CD4-positive, alpha-beta T cell treated with Interleukin-1 beta for 1 hour (primary cell): ENCODE data around the gene SDF2L1.

Experiments
- DNase-seq, 2 donors: peaks; one replicate each; pipeline ENCODE4 v3.0.0-alpha.2; 2020 to 2022

The SDF2L1 gene

DNA sequence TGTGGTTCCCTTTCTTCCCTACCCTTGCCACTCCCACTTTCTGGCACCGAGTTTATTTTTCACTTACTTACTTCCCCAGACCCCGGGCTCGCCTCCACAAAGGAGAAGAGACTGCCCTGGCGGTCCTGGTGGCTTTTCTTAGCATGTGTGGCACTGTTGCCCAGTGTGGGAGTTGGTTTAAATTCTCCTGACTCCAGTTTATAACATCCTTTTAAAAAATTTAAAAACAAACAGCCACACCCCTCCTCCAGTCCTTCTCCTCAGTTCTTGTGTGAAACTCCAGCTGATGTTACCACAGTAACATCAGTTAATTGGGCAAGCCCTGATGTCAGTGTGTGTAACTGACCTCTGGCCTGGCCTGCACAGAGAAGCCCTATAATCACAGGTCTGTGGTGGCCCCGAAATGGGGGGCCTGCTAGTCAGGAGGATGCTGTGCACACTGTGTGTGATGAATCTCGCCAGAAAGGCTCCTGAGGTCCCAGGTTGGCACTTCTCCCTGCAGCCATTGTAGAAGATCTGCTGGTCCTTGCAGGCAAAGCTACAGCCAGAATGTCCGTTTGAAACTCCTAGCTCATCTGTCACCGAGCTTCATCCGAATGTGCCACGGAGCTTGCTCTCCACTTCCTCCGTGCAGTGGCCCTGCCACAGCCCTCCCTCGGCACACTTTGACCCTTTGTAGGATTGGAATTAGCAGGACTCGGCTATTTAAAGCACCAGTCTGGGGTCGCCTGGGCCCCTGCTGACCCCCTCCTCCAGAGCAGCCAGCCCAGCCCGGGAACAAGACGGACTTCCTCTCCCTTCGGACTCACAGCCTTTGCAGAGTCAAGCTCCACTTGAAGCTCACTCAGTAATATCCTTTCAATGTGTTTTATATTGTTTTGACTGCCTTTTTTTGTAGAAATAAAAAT lies 19.8 kb upstream of the SDF2L1 start:
- DNase-seq, result no peak

DNA sequence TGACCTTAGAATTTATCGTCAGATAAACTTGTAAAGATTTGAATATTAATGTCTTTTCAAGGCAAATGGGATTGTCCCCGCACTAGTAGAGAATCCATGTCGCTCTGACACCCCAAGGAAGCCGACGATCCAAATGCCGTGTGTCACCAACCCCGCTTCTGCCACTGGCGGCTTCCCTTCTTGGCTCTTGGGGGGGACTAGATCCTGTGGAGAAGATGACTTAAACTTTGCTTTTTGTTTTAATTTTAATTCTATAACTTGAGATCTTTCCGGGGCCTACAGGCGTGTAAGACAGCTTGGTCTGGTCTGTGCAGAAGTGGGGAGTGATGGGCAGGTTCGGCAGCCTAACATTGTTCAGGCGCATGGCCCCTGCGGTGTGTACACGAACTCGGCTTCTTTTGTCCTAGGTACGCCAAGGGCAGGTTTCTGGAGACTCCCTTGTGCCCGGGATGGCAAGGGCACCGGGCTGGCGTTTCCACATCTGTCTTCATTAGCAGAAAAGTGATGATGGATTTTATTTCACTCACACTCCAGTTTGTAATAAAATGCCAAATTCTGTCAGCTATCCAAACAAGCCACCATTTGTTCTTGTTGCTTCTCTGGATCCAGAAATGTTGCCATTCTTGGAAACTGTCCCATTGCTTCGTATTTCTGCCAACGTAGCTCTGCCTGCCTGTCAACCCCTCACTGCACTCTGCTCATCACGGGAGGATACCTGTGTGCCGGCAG lies 19.0 kb upstream of the SDF2L1 start:
- DNase-seq, result no peak

DNA sequence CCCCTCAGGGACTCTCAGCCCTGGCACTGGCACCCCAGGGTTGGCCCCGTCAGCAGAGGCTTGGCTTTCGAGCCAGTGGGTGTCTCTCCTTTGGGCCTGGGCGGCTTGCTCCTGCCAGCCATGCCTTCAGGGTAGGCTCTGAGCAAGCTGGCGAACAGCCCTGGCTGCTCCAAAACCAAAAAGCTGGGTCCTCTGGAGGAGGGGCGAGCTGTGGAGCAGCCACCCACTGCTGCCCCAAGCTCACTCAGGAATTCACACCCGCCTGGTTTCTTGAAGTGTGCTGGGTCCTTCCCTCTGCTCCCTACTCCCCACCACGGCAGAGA lies 18.5 kb upstream of the SDF2L1 start:
- no peak for DNase-seq

DNA sequence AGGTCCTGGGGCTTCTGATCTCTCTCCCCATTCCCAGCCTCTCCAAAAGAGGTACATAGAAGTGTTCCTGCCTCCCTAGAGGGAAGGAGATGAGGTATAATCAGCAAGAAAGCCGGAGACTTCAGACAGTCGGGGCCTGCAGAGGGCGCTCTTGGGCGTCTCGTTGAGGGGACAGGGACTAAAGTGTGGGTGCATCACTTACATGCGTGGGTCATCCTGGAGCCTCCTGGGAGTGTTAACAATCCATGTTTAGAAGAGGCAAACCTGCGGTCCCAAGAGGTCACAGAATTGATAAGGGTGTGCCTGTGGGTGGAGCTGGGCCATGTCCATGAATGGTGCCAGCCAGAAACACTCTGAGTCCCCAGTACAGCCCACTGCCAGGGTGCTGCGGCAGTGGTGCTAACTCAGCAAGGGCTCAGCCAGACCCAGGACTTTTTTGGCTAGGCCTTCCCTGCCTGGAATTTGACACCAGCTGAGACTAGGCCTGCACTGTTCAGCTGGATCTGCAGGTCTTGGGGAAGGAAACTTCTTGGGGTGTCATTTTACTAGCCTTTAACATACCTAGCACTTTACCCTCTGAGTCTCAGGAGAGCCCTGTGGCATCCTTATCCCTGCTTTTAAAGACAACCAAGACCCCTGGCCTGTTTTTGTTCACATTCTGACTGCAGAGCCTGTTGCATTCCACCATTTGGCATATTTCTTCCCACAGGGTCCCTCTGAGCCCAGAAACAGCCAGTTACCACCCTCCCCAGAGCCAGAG lies 17.8 kb upstream of the SDF2L1 start:
- peak in 1 of 2 donors; percentile 38 for DNase-seq

DNA sequence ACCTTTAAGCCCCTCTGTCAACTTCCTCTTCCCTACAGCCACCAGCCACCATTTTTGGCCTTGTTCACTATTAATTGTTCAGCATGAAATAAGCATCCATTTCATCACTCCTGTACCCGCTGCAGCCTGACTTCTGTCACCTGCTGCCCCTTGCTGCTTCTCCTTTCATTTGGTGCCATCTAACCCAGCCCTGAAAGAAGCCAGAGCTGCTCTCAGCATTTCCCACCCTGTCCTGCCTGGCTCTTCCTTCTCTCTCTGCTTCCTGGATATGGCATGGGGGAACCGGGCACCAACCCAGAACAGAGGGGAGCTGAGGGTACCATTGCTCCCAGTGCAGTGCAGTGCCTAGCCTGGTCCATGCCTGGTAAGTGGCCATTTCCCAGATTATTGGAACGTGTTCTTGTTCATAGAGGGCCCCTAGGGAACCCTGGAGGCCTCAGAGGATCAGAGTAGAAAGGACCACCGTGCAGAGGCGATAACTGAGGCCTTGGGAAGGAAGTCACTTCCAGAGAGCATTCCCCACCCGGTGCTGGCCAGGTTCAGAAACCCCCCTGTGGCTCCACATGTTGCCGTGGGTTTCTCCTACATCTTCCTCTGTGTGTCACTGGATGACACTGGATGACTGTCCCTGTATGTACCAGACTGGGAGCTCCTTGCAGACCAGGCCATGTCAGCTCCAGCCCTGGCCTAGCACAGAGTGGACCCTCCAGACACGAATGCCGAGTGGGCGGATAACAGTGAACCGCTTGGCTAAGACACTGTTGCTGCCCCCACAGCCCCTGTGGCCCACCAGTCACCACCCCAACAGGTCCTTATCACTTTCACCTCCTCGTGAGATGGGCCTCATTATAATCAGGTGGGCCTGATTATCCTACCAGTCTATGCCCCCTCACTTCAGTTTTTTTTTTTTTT lies 17.0 kb upstream of the SDF2L1 start:
- DNase-seq, result no peak

DNA sequence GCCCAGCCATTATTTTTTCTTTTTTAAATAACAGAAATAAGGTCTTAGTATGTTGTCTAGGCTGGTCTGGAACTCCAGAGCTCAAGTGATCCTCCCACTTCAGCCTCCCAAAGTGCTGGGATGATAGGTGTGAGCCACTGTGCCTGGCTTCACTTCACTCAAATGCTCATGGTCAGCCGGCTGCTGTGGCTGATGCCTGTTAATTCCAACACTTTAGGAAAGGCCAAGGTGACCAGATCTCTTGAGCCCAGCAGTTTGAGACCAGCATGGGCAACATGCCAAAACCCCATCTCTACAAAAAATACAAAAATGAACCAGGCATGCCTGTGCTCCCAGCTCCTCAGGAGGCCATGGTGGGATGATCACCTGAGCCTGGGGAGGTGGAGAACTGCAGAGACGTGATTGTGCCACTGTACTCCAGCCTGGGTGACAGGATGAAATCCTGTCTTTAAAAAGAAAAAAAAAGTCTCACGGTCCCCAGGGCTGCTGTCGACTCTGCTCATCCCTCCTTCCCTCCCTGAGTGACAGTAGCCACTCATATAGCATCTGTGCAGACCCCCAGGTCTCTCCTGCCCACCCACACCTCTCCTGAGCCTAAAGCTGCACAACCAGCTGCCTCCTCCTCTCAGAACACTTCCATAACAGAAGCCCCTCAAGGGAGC lies 15.9 kb upstream of the SDF2L1 start:
- DNase-seq, result no peak

DNA sequence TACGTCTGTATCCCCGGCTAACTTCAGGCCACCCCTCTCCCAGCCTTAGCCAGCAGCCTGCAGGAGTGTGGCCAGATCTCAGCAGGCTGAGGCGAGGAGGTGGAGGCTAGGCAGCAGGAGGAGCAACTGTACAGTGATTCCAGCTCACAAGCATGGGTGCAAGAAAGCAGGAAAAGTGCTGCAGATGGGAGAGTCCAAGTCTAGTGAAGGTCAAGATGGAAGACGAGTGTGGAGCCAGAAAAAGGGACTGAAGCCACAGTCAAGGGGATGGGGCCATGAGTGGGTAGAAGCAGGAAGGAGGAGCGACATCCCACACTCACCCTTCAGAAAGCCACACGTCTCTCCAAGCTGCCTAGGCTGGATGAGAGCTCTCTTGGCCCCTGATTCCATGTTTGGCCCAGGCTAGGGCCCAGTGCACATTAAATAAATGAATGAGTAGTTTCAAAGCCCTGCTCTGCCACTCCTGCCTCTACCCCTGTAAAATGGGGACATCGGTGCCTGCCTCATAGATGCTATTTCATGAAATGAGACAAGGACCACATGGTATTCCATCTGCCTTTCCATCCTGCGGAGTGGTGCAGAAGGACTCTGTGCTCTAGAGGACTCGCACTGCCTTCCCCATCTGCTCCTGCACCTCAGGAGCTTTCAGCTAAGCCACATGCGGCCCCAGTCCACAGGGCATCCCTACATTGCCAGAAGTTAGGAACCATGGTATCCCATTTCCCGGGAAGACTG lies 15.2 kb upstream of the SDF2L1 start:
- no peak for DNase-seq

DNA sequence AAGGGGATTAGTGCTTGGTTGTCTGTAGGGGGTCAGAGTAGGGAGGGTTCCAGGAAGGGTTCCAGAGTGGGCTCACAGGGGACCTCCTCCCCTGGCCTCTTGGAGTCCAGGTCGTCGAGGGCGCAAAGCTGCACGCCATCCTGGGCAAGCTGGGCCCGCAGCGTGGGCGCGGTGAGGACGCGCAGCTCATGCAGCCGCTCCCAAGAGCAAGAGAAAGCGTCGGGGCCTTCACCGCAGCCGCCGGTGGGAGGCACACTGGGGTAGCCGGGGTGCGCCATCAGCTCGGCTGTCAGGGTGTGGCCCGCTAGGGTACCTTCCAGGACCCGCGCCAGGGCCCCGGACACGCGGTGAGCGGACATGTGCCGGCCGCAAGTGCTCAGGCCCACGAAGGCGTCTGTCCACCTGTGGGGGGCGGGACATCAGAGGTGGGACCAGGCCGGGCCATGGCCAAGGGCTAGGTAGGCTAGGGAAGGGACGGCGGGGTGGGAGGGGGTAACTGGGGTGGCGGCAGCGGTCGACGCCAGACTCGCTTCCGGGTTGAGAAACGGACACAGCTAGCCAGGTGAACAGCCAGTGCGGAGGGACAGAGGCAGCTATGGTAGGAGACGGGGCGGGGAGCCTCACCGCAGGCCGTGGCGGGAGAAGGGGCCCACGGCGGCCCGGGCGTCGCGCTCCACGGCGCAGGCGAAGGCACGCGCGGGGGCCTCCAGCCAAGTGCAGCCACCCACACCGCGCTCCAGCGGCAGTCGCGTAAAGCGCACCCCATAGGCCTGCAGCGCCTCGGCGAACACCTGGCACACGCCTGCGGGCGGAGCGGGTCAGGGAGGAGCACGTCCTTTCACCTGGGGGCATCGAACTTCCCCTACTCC lies 13.5 kb upstream of the SDF2L1 start:
- DNase-seq, result no peak

DNA sequence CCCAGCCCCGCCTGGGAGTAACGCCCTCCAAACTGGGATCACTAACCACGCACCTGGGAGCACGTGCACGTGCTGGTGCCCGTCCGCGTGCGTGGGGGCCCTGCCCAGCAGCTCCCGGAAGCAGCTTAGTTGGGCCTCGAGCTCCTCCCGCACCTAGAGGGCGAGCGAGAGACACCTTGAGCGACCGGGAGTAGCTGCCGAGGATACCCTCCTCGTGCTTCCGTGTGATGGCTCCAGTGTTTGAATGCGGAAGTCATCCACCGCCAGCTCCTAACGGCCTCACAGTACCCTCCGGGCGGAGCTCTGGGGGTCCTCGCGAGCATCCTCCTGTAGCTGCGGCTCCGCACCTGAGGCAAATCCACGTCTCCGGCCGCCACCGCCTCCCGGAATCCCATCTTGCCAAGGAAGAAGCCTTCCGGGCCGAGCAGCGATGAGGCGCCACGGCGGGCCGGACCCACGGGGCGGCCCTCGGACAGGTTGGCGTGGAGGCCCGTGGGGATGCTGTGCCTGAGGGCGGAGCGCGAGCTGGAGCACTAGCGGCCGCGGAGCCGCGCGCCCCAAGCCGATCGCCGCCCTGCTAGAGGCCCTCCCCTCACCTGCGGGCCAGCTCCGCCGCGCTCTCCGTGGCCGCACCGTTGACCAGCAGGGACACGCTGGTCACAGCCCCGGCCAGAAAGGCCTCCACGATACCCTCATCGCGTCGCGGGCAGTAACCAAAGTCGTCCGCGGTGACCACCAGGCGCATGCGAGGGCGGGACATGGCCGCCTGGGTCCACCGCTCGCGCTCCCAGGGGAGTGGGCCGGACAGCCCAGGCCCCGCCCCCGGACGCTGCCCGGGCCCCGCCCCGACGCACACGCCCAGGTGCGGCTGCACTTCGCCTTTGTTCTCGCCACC lies 12.6 kb upstream of the SDF2L1 start, which contains the start of gene YDJC:
YDJC (minus strand) TSS at position 768 of the 895 bp plus-strand sequence; CDS start at position 760, 8 bp downstream.
- DNase-seq, result peak; percentile 94 to 95

DNA sequence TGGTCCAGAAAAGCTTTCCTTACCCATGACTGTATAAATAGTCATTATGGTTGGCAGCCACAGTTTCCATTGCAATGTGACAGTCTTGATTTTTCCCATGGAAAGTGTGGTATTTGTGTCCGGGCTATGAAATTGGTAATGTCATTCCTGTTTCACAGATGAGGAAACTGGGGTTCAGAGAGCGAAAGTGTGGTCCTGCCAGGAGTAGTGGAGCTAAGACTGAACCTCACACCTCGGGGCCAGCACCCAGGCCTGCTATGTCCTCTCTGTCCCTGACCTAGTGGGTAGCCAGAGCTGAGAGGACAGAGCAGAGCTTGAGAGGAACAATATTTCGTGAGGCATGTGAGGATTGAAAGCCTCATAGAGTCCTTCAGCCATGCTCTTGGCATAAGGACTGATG lies 11.1 kb upstream of the SDF2L1 start:
- DNase-seq, result no peak

DNA sequence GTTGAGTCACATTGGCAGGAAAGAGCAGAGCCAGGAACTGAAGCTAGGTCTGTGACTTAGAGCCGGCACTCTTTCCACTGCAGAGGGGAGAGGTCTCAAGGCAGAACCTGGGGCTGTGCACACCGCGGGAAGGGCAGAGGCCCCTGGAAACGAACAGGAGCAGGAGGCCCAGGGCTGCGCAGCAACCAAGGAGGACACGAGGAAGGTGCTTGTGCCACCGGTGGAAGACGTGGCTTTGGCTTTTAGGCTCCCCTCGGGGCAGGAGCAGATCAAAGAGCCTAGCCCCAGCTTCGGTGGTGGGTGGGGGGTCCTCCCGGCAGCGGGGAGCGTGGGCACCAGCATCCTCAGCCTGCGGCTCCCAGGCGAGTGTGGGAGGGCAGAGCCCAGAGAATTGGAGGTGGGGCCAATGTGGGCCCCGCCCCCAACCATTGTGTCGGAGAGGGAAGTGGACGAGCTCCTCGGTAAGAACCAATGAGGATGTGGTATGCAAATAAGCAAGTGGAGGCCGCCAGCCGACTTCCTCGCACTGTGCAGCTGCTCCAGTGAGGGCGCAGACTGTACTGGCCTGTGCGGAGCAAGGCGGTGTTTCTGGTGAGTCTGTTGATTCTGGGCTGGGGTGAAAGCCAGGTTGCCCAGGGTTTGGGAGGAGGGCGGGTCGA lies 9.7 kb upstream of the SDF2L1 start, which contains the start of gene CCDC116:
CCDC116 (plus strand) TSS at position 524 of the 659 bp plus-strand sequence. CDS start 422 bp downstream, outside the sequence.
- DNase-seq, result peak; percentile 72 to 82

DNA sequence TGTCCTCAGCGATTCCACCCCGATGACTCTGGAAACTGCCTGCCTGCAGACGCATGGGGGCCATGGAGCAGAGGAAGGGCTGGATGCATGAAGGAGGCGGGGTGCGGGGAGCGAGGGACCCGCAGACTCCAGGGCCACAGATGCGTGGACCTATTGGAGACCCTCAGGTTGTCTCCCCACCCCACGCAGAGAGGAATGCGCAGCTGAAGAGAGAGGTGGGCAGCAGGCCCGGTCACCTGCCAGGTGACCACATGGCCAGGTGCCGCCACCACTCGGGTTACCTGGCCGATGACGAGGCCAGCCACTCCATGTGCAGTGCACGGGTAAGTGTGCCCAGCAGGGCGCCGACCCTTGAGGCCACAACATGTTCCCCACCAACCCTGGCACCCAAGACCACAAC lies 9.2 kb upstream of the SDF2L1 start:
- no peak for DNase-seq

DNA sequence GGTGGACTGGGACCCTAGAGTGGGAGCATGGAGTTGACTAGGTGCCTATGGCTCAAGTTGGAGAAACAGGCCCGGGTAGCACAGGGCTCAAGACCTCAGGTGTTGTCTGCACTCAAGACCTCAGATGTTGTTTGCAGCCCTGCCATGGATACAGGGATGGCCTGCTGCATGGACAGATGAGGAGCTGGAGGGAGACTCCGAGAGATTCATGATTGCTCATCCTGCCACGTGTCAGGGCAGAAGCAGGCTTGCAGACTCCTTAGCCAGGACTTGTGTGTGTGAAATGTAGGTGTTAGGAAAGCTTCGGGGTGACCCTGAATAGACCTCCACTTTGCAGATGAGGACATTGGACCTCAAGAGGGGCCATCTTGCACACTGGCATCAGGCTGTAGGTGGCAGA lies 8.6 kb upstream of the SDF2L1 start:
- DNase-seq, result no peak

DNA sequence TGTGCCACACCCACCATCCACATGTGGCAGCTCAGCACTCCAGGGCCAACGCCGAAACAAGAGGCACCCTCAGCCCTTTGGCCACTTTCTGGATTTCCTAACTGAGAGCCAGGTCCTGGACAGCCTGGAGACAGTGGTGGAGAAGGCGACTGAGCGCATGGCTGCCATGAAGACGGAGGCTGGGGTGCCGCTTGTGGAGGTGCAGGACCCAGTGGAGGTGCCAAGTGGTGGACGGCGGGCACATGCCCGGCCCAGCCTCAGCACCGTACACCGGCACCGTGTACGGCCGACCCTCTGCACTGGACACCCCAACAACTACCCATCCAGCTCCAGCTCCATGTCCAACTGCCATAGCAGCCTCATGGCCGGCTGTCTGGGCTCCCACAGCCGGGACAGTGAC lies 8.0 kb upstream of the SDF2L1 start:
- DNase-seq, result no peak

DNA sequence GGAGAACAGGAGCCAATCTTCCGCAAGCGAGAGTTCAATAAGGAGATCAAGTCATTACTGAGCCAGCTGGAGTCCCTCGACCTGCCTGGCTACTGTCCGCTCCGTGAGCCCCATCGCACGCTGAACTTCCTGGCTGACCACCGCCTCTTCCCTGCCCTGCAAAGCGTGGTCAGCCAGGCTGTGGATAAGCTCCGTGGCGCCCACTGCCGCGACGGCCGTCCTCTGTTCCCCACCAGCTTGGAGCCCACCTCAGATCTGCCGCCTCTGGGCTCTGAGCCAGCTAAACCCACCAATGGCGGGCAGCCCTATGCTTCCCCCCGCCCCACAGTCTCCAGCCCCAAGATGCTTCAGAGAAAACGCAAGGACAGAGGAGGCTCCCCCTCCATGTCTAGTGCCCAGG lies 7.3 kb upstream of the SDF2L1 start:
- no peak for DNase-seq

DNA sequence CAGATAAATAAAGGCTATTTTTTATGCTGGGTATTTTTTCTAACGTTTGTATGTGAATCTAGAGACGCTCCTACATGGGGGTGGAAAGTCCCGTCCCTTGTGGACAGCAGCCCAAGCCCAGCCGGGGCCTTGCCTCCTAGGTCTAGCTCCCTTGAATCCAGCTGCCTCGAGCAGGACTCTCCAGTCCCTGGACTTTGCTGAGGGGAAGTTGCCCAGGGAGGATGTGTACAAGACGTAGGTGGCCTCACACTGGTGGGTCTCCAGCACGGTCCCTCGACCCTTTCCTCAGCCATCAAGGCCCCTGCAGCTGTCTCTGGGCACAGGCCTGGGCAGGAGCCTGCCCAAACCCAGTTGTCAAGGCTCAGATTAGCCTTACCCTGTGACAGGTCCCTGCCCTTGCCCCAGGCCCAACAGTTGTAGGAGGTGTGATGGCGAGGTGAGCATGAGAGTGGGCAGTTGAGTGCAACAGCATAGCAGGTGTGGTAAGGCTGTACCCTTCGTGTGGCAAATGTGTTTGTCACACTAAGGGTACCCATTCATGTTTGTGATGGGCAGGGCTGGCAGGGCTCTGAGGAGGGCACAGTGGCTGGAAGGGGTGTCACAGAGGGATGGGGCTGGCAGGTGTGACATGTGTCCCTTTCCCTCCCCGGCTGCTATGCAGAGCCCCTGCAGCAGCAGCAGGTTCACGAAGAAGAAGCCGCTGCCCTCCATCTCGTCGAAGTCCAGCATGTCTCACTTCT lies 6.2 kb upstream of the SDF2L1 start:
- no peak for DNase-seq

DNA sequence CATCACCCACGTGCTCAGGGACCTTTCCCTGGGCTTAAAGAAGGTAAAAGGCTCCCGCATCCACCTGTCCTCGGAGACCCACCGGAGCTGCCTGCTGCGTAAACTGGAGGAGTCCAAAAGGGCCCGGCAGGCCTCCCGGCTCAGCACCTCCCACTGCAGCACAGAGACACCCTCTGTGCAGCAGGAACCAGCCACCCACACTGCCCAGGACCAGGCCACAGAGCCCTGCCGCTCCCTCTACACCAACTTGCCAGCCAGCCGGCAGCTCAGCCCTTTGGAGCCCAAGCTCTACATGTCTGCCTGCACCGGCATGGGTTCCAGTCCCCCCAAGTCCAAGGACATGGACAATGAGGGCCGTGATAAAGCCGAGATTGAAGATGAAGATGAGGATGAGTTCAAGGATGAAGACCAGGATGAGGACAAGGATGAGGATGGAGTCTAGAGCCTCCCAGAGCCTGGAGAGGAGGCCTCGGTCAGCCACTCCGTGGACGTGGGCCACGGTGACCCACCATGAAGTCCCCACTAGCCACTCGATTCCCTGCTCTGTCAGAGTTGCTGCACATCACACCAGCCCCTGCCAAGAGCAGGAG lies 5.4 kb upstream of the SDF2L1 start:
- no peak for DNase-seq
